Coronary artery (tissue), 2 donors: Measurements from ENCODE around the gene SPATA20.

Experiments used
- DNase-seq: peaks from one replicate; pipeline ENCODE4 v3.0.0-alpha.2; 2017; ENCODE audit warnings: low spot score
- H3K27ac ChIP-seq, 2 donors: fragments of 200-600 bp; sonication (generic); one replicate each; pipeline ENCODE4 v1.5.1; 2016 to 2019
- H3K4me3 ChIP-seq: fragments of 200-600 bp; sonication (generic); 2 replicates; pipeline ENCODE4 v1.5.1; 2016; ENCODE audit warnings: mild to moderate bottlenecking, moderate library complexity
- CTCF ChIP-seq: fragments of 200-600 bp; sonication (generic); IDR thresholded peaks from one replicate; pipeline ENCODE4 v1.5.1; 2019; ENCODE audit warnings: antibody characterized with exemption

SPATA20 gene

GRCh38 chr17:50585346-50585745 is 38.4 kb downstream of the SPATA20 start:
- Histone ChIP-seq H3K27ac (no peak overlapping the region), H3K4me3 (no peak overlapping the region)
- no peak for DNase-seq
- TF ChIP-seq CTCF: no peak

- no peak for TF ChIP-seq CTCF
- no peak for DNase-seq
- no peak overlapping the region for H3K4me3 ChIP-seq
- no peak overlapping the region for H3K27ac ChIP-seq
Measured at GRCh38 chr17:50585891-50586290, 38.9 kb downstream of the SPATA20 start.

- no peak for DNase-seq
- no peak for TF ChIP-seq CTCF
- Histone ChIP-seq H3K27ac (no peak overlapping the region), H3K4me3 (no peak overlapping the region)
Measured at GRCh38 chr17:50586421-50587247, 39.7 kb downstream of the SPATA20 start.

- DNase-seq: no peak
- H3K27ac ChIP-seq: no peak overlapping the region
- H3K4me3 ChIP-seq: no peak overlapping the region
- TF ChIP-seq CTCF: no peak
Measured at GRCh38 chr17:50587571-50587970, 40.6 kb downstream of the SPATA20 start.

- no peak overlapping the region for H3K27ac ChIP-seq
- DNase-seq: no peak
- no peak overlapping the region for H3K4me3 ChIP-seq
- no peak for TF ChIP-seq CTCF
Measured at GRCh38 chr17:50588391-50589049, 41.5 kb downstream of the SPATA20 start.

- DNase-seq: no peak
- H3K27ac ChIP-seq: no peak overlapping the region
Measured at GRCh38 chr17:50589095-50589705, 42.2 kb downstream of the SPATA20 start.

More at GRCh38 chr17:50589095-50589705, 42.2 kb downstream of the SPATA20 start:
- no peak overlapping the region for H3K4me3 ChIP-seq
- TF ChIP-seq CTCF: no peak
